Activated CD8-positive, alpha-beta memory T cell treated with anti-CD3 and anti-CD28 coated beads for 24 hours (primary cell): ENCODE data around the gene NOXA1.
"Not testable (repeated sequence)": the region's sequence is repeated elsewhere in the genome, so short reads cannot be mapped to it uniquely, and the experiment has no call there.

Experiments
- DNase-seq: peaks from one replicate; pipeline ENCODE4 v3.0.0-alpha.2; 2020

Gene NOXA1

GRCh38 chr9:137406876-137407589 is 16.2 kb upstream of the NOXA1 start:
- DNase-seq = peak; percentile 86

GRCh38 chr9:137407590-137408300 is 15.4 kb upstream of the NOXA1 start:
- no peak for DNase-seq

DNA sequence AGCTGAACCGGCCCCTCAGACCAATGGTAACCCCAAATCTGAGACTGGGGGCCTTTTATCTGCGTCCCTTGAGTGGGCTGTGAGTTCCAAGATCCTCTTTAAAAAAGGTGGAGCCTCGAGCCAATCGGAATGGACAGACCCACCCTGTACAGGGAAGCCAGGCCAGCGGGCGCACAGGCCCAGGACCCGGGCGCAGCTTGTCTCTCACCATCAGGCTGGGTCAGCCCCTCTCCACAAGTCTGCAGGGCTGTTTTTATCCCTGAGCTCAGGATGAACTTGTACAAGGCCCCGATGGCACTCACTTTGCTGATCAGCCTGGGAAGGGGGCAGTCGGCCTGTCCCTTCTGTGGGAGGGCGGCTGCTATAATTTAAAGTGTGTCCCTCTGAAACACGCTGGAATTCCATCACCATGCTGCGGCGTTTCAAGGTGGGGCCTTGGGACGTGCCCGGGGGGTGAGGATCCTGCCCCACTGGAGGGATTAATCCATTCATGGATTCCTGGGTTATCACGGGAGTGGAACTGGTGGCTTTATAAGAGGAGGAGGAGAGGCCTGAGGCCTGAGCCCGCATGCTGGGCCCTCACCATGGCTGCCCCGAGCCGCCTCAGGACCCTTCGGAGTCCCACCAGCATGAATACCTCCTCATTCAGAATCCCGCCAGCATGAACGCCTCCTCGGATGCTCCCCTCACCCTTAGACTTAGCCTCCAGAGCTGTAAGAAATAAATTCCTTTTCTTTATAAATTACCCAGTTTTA is 14.4 kb upstream of the NOXA1 start:
- no peak for DNase-seq

DNA sequence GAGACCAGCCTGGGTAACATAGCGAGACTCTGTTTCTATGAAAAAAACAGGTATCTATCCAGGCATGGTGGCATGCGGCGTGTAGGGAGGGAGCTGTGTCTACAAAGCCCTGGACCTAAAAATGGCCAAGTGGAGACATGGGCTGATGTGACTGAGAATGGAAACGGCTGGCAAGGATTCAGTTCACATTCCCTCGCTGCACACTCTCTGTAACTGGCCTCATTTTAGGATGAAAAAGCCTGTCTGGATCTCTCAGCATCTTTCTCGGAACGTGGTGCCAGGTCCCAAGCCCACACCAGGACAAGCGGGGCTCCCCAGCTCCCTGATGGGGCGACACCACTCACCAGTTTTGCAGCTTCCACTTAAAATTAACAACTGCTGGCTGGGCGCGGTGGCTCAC is 13.7 kb upstream of the NOXA1 start:
- no peak for DNase-seq

GRCh38 chr9:137410236-137410890 is 12.8 kb upstream of the NOXA1 start:
- DNase-seq = not testable (repeated sequence)

- no peak for DNase-seq
These were observed 12.3 kb upstream of the NOXA1 start for GRCh38 chr9:137410891-137411249.

DNA sequence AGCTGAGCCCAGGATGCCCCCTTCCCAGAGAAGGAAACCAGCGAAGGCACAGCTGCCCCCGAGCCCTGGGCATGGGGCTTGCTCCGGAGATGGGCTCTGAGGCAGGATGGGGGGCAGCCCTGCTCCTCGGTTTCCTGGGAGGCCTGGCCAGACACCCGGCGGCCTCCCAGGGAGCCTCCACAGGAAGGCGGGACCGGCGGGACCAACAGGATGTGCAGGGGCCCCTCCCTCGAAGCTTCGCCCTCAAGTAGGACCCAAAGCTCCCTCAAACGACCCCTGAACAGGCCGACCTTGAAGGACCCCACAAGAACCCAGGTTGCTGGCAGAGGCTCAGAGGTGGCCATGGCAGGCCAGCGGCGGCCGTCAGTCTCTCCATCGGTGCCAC is 11.9 kb upstream of the NOXA1 start:
- no peak for DNase-seq

- DNase-seq = peak; percentile 75
These were observed 11.4 kb upstream of the NOXA1 start for GRCh38 chr9:137411645-137412380.

DNA sequence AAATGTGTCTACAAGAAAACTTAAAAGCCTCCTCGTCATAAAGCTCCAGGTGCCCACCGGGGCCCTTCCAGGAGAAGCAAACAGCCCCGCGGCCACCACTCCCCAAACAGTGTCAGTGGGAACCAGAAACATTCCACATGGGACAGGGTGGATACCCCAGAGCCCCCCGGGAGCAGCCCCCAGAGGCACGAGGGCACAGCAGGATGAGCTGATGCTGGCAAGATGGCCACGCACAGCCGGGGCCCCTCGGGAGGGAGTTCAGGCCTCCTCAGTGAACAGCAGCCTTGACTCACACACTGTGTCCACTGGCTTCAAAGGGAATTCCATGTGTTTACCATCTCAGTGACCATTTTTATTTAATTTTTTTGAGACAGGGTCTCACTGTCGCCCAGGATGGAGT is 10.8 kb upstream of the NOXA1 start:
- no peak for DNase-seq

DNA sequence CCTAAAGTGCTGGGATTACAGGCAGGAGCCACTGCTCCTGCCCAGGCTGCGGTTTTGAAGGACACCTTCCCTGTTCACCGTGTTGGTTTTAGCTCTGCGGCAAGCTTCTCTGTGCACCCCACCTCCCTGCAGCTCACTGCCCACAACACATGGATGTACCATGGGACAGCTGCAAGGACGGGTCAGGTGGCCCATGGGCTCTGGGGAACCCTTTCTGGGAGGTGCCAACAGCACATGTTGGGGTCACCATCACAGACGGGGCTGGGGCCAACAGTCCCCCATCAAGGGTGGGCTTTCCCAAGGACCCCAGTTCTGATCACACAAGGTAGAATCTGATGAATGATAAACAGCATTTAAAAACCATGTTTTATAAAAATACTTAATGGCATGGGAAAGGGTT is 7.7 kb upstream of the NOXA1 start:
- no peak for DNase-seq

- no peak for DNase-seq
These were observed 7.1 kb upstream of the NOXA1 start for GRCh38 chr9:137416006-137416562.

DNA sequence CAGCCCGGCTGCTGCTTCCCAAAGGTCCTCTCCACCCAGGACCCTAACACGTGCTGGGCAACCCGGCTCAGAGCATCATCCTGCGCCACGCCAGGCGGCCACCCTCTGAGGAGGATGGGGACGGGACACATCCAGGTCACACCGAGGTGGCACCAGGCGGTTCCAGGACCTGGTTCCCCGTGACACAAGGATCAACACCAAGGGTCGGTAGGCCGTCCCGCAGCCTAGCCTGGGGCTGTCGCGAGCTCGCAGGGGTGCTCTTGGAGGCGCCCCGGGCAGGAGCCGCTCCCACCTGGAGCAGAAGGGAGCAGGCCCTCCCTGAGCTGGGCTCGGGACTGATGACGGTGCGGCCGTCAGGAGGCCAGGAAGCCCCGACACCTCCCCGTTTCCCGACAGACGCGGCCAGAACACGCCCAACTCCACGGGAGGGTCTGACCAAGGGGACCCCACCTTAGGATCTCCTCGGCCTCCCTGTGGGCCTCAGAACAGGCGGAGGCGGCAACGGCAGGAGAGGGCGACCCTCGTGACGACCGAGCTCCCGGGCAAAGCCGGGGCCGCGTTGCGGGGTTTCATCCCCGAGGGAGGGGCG is 6.5 kb upstream of the NOXA1 start:
- no peak for DNase-seq

DNA sequence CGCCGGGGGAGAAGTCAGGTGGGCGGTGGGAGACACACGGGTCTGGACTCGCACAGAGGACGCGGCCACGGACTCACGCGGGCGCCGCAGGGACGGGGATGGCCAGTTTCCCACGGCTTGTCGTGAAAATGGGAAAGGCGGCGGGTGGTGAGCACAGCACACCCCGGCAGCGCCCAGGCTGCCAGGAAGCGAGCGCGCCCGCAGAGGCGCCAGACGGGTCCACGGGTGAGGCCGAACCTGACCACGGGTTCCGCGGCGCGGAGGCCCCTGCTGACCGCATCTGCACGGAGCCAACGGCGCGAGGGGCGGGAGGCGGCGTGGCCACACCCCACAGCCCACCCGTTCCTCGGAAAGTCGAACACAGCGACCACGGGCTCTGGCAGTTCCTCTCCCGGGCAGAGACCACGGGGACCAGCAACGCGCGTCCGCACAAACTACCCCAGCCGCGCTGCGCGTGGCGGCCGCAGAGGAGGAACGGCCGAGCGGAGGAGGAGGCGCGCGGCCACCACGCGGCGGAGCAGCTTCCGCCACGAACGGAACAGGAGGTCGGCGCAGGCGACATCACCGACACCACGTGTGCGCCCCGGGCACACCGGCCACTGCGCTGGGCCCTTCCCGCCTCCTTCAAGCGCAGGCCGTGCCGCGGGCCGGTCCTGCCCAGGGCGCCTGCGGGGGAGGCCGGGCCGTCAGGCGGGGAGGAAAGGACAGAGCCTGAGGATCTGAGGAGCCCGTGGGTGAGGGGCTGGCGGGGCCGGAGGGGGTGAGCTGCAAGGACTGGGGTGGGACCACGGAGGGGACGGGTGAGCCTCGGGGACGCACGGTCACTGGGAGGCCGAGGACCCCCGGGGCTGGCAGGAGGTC is 5.8 kb upstream of the NOXA1 start:
- DNase-seq = peak; percentile 71

DNA sequence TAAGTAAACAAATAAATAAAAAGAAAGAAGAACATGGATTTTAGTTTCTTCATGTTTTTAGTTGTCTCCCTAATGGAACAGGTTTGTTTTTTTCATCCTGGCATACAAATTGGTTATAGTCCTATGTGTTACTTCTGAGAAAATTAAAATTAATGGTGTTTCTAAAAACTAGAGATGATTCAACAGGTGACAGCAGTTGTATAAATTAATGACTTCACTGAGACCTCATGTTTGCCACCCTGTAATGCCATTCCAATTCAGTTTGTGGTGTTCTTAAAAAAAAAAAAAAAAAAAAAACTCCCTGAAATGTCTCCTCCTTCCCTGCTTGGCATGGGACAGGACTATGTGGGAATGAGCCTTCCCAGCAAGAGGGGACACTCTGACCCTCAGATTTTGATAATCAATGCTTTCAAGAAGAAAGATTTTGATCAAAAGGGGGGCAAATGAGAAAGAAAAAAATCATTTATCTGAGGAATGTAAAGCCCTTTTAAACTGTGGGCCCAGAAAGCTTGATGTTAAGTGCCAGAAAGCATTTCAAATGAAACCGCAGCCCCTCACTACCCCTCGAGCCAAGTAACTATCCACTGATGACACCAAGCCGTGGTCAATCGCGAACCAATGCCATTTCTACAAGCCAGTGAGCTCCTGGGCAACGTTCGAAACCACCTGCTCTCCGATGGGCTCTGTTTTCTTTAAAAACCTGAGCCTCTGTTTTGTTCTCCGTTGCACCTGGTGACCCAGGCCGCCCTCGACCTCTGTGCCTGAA is 1.2 kb upstream of the NOXA1 start:
- no peak for DNase-seq

DNA sequence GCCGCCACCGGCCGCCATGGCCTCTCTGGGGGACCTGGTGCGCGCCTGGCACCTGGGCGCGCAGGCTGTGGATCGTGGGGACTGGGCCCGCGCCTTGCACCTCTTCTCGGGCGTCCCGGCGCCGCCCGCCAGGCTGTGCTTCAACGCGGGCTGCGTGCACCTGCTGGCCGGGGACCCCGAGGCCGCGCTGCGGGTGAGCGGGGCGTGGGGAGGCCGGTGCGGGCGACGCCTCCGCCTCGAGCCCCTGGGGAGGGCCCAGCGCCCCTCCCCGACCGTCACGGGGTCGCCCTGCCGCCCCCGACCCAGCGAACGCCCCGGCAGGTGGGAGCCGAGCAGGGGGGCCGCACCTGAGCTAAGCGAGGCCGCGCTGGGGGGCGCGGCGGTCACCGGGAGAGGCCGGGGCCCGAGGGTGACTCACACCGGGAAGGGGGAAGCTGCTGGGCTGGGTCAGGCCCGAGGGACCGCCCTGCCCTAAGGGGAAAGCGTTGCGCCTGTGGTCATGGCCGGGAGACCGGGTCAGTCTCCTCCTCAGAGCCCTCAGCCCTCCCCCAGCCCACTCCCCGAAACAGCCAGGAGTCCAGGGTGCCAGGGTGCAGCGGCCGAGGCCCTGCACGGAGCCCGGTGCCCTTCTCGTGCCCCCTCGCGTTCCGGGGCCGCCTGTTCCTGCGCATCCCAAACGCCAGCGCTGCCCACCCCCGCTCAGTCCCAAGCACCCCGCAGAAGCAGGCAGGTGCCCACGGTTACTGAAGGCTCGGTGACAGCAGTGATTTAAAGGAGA is 510 bp downstream of the NOXA1 start:
- no peak for DNase-seq

DNA sequence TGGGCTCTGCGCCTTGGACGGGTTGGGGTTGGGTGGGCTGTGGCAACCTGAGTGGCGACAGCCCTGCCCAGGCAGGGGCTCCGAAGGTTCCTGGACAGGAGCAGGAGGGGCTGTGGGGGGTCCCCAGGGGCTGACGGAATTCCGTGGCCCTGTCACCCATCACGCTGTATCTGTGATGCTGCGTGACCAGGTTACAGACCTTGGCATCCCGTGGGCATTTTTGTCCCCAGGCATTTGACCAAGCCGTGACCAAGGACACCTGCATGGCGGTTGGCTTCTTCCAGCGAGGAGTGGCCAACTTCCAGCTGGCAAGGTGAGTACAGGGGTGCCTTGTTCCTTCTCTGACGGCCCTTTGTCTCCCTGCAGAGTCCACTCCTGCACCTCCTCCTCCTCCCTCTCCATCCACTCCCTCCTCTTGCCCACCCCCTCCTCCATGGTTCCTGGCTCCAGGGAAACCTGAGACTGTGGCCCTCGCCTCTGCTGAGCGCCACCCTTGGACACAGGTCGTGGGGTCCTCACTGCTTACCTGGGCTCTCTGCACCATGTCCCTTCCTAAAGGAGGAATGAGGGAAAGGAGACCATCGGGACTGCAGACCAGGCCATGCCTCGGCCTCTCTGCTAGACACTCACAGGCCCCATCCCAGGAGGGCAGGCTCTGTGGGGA is 3.0 kb downstream of the NOXA1 start:
- no peak for DNase-seq

DNA sequence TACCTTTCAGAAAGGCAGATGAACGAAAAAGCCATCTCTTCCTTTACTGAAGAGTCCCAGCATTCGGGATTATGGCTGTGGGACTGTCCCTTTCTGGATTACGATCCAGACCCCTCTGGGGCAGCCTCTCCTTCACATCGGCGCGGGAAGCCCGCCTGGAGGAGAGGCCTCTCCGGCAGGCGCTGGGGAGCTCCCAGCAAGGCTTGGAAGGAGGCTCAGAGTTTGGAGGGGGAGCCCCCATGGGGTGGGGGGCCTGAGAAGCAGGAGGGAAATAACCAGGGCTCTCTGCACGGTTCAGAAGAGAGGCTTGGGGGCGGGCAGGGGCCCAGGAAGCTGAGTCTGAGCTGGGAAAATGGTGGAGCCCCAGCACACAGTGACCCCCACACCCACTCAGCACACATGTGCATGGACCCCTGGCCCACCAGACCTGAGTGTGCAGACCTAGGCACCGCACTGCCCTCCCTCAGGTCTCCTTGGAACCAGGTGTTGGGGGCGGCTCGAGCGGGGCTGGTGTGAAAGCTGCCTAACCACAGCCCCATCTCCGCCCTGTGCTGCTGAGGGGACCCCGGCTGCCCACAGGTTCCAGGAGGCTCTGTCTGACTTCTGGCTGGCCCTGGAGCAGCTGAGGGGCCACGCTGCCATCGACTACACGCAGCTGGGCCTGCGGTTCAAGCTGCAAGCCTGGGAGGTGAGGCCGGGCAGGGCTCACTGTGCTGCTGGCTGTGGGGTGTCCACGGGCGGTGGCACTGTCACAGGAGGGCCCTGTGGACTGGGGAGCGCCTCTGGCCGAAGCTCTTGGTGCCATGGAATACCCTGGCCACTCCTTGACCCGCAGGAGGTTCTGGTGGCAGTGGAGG is 4.5 kb downstream of the NOXA1 start:
- no peak for DNase-seq

DNA sequence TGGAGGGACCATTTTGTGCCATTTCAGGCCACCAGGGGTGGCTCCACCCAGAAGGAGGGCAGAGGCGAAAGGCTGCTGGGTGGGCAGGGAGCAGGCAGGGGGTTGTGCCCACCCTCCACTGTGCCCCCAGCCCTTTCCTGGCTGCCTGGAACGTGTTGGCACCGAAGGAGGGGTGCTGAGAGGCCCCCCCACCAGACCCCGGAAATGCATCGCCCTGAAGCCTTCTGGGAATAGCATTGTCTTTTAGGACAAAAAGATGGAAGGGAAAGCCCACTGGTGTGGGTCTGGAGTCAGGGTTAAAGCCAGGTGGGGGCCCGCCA is 5.1 kb downstream of the NOXA1 start:
- DNase-seq = no peak
